Measurements from ENCODE around the gene PNPLA6. TPM values are rescaled to one million over a fixed set of nuclear protein-coding genes. Genes with fewer than 3 reads are reported as not detected.

PNPLA6 gene
- total and polyA plus RNA-seq, 9 of the 15 experiments (the other 6 are each of a cell fraction or from before 2014, with no cell fraction given), result 0.07 to 30.2 (median 8.3) TPM

- no peak for TF ChIP-seq GTF3C2 (IDR thresholded peaks at IDR 0.05; ENCODE audit: borderline replicate concordance, extremely low read depth, insufficient read length)
- no peak for TF ChIP-seq GABPA (tag; conservative IDR thresholded peaks at IDR 0.05; ENCODE audit: low read depth)
- TF ChIP-seq RBM22 (IDR thresholded peaks at IDR 0.05; ENCODE audit: low read depth, low read length, poor library complexity, severe bottlenecking), result no peak
- TF ChIP-seq SRSF3 (IDR thresholded peaks at IDR 0.05; ENCODE audit: insufficient read depth, low read length), result no peak
- TF ChIP-seq ZZZ3 (IDR thresholded peaks at IDR 0.05), result no peak
- TF ChIP-seq TCF7L2 (IDR thresholded peaks at IDR 0.05; ENCODE audit: low read depth, low read length), result no peak
- peak; percentile 56; the same call in 1 of the 2 replicates for TF ChIP-seq ZEB2 (IDR thresholded peaks at IDR 0.05)
- no peak for TF ChIP-seq ZBTB12 (CRISPR knock-in tag; IDR thresholded peaks at IDR 0.05)
- TF ChIP-seq GMEB1 (CRISPR knock-in tag; IDR thresholded peaks at IDR 0.05), result peak; percentile 22; the same call in 1 of the 2 replicates
- no peak for TF ChIP-seq ZKSCAN3 (CRISPR knock-in tag; IDR thresholded peaks at IDR 0.05)
- TF ChIP-seq ZNF436 (CRISPR knock-in tag; IDR thresholded peaks at IDR 0.05), result no peak
- TF ChIP-seq CTCF (IDR thresholded peaks at IDR 0.05 in 2 of 3, conservative IDR thresholded peaks at IDR 0.05 in 1 of 3; ENCODE audit: insufficient read depth in 2 of 3, low read depth in 1 of 3, low read length in 3 of 3), result peak in 1 of 3 experiments; percentile 2; a peak in 1 of 6 replicates
- no peak for TF ChIP-seq PATZ1 (CRISPR knock-in tag; IDR thresholded peaks at IDR 0.05; ENCODE audit: borderline replicate concordance)
- TF ChIP-seq PRPF4 (IDR thresholded peaks at IDR 0.05; ENCODE audit: insufficient read depth, low read depth, low read length, poor library complexity, severe bottlenecking), result no peak
Observed at GRCh38 chr19:7550987-7551761, 15.7 kb downstream of the PNPLA6 start (continued).
